ENCODE measurements around the gene CPA2.

CPA2 gene

DNA sequence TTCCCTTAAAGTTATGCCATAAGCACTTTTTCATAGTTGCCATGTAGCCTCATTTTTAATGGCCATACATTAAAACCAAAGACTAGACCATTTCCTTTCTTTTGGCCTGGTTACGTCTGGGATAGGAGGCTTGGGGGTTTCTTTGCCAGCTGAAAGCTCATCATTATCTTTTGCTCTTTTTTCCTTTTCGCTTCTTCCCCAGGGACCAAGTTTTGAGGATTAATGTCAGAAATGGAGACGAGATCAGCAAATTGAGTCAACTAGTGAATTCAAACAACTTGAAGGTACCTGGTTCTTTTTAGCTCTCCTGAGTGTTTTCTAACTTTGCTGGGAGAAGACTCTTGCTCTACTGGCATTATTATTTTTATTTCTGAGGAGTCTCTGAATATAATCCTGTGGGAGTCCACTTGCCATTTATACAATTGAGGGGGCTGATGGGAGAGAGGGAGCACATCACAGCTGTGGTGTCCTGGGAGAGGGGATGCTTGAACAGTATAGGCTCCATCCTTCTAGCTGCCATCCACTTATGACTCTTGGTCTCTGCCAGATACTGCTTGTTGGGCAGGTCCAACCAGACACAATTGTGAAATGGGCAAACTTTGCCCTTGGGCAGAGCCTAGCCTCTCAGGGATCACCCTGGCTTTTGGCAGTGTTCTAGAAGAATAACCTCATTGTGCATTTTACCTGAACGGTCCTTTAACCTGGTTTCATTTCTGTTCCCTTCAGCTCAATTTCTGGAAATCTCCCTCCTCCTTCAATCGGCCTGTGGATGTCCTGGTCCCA lies 32.1 kb downstream of the CPA2 start:
- Histone ChIP-seq H3K27ac (no peak overlapping the region), H3K9me3 (no peaks in the 10 kb centered on the region), H3K27me3 (no peaks in the 10 kb centered on the region), H3K4me1 (peaks cover 0 to 11% (median 3%) of the 10 kb centered on the region in 4 donors), H3K36me3 (no peaks in the 10 kb centered on the region), H3K4me3 (no peak overlapping the region)
- TF ChIP-seq, protein P1, sequence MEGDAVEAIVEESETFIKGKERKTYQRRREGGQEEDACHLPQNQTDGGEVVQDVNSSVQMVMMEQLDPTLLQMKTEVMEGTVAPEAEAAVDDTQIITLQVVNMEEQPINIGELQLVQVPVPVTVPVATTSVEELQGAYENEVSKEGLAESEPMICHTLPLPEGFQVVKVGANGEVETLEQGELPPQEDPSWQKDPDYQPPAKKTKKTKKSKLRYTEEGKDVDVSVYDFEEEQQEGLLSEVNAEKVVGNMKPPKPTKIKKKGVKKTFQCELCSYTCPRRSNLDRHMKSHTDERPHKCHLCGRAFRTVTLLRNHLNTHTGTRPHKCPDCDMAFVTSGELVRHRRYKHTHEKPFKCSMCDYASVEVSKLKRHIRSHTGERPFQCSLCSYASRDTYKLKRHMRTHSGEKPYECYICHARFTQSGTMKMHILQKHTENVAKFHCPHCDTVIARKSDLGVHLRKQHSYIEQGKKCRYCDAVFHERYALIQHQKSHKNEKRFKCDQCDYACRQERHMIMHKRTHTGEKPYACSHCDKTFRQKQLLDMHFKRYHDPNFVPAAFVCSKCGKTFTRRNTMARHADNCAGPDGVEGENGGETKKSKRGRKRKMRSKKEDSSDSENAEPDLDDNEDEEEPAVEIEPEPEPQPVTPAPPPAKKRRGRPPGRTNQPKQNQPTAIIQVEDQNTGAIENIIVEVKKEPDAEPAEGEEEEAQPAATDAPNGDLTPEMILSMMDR (IDR thresholded peaks at IDR 0.05), result no peak
- intact Hi-C loops (cut with DNase I; ENCODE audit: low total_unique reads), result loop anchor here (5.0 kb wide), 1 partner anchor 144 kb away; the partner anchor contains the start of gene CEP41
- no peak for DNase-seq

DNA sequence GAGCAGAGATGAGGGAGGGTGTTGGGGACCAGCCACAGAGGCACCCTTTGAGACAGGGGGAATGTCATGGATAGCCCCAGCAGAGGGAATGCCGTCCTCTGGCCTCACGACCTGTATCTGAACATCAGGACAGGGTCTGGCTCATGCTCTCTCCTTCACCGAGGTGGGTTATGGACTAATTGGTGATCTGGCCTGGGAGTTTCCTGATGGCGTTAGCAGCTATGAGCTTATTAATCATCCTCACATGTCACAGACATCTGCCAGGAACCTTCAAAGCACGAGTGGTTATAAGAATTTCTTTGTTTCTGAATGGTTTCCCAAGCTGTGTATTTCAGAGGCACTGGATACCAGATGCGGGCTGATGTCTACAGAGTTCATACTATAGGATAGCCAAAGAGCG lies 33.2 kb downstream of the CPA2 start:
- no peaks in the 10 kb centered on the region for H3K9me3 ChIP-seq
- H3K27ac ChIP-seq, result no peak overlapping the region
- no peak overlapping the region for H3K4me3 ChIP-seq
- intact Hi-C loops (cut with DNase I; ENCODE audit: low total_unique reads), result loop anchor here (5.0 kb wide), 1 partner anchor 142 kb away; the partner anchor contains the start of gene CEP41
- H3K27me3 ChIP-seq, result no peaks in the 10 kb centered on the region
- TF ChIP-seq, protein P1 (IDR thresholded peaks at IDR 0.05), result no peak
- DNase-seq, result no peak
- peaks cover 0 to 4% (median 0%) of the 10 kb centered on the region in 4 donors for H3K4me1 ChIP-seq
- no peaks in the 10 kb centered on the region for H3K36me3 ChIP-seq

DNA sequence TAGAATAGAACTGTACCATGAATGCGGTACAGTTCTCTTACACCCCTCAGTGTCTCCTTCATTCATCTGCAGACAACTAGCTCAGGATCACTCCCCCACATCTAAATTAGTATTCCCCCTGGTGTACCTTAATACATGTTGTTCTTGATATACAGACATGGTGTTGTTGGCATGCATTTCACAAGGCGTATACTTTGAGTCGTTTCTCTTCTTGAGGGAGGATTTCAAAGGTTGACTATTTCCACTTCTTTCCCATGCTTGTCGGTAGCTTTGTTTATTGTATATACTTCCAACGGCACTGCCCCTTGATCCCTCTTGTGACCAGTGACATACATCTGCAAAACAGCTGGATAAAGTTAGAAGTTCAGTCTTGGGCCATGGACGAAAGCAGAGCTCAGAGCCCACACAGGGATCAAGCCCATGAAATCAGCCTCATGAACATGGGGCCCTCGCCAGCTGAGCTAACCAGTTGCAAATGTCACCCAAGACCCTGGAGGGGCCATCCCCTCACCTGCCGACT lies 34.9 kb downstream of the CPA2 start:
- Histone ChIP-seq H3K4me3 (no peak overlapping the region), H3K9me3 (no peaks in the 10 kb centered on the region), H3K27me3 (no peaks in the 10 kb centered on the region), H3K27ac (no peak overlapping the region), H3K4me1 (peaks cover 0 to 4% (median 0%) of the 10 kb centered on the region in 4 donors), H3K36me3 (no peaks in the 10 kb centered on the region)
- TF ChIP-seq, protein P1 (IDR thresholded peaks at IDR 0.05), result no peak
- intact Hi-C loops (cut with DNase I; ENCODE audit: low total_unique reads), result no loop called here
- no peak for DNase-seq

DNA sequence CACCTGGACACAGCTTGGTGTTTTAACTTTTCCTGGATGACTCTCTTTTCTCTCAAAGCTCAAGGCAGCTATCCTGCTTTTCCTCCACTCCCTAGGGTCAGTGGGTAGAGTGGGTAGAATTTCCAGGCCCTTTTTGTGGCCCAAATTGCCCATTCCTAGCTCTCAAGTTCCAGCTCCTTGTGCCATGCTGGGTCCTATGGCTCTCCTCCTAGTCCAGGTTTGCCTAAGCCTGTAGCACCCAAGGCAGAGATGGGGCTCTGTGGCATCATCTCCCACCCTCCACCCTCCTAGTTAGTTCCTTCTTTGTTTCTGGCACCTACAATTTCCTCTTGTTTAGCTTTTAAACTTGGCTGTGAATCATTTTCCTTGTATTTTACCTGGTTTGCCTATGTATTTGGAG lies 36.0 kb downstream of the CPA2 start:
- TF ChIP-seq, protein P1 (IDR thresholded peaks at IDR 0.05), result no peak
- H3K9me3 ChIP-seq, result no peaks in the 10 kb centered on the region
- no peaks in the 10 kb centered on the region for H3K27me3 ChIP-seq
- intact Hi-C loops (cut with DNase I; ENCODE audit: low total_unique reads), result no loop called here
- no peak for DNase-seq
- H3K4me3 ChIP-seq, result no peak overlapping the region
- peaks cover 0 to 4% (median 0%) of the 10 kb centered on the region in 4 donors for H3K4me1 ChIP-seq
- H3K27ac ChIP-seq, result no peak overlapping the region
- H3K36me3 ChIP-seq, result no peaks in the 10 kb centered on the region

DNA sequence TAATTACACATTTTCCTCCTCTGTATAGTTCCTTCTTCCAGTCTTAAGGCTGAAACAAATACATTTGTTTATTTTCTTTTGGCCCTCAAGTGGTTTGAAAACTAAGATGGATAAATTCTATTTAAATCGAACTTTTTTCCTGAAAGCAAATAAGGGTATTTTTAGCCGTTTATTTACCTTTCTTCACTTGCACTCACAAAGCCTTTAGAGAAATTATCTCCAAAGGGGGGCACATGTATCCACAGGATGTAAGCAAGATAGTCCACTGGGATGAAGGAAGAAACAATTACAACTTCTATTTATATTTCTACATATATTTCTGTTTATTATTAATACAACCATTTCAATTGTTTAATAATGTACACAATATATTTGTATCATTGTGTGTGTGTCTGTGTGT lies 36.5 kb downstream of the CPA2 start:
- no peaks in the 10 kb centered on the region for H3K27me3 ChIP-seq
- DNase-seq, result no peak
- no peaks in the 10 kb centered on the region for H3K36me3 ChIP-seq
- TF ChIP-seq, protein P1 (IDR thresholded peaks at IDR 0.05), result no peak
- intact Hi-C loops (cut with DNase I; ENCODE audit: low total_unique reads), result no loop called here
- H3K4me1 ChIP-seq, result peaks cover 0 to 4% (median 0%) of the 10 kb centered on the region in 4 donors
- no peak overlapping the region for H3K4me3 ChIP-seq
- H3K27ac ChIP-seq, result no peak overlapping the region
- H3K9me3 ChIP-seq, result no peaks in the 10 kb centered on the region
